Stimulated activated effector memory CD8-positive, alpha-beta T cell treated with anti-CD3 and anti-CD28 coated beads, Interleukin-12 subunit alpha, Interleukin-12 subunit beta, amount 100 ng/mL, for 72 hours (primary cell): ENCODE measurements around the gene RPL10A.
"Not testable (repeated sequence)": the region's sequence is repeated elsewhere in the genome, so short reads cannot be mapped to it uniquely, and the experiment has no call there.

Experiments used
- ATAC-seq: fragments of 150-1000 bp; cut with Tn5 transposase; 2 replicates; pipeline ENCODE4 v1.10.0; 2021
- DNase-seq, 2 donors: peaks; one replicate each; pipeline ENCODE4 v3.0.0; 2021 to 2022; ENCODE audit warnings: low spot score in 2 of 2
- H3K27ac Mint-ChIP-seq: one replicate; pipeline ENCODE4 v1.8.0; 2022; ENCODE audit warnings: mild to moderate bottlenecking, mixed read lengths
- H3K36me3 Mint-ChIP-seq: one replicate; pipeline ENCODE4 v1.8.0; 2022; ENCODE audit warnings: mild to moderate bottlenecking, mixed read lengths
- H3K4me1 Mint-ChIP-seq: one replicate; pipeline ENCODE4 v1.8.0; 2022; ENCODE audit warnings: mixed read lengths
- H3K4me3 Mint-ChIP-seq: one replicate; pipeline ENCODE4 v1.8.0; 2022; ENCODE audit warnings: mild to moderate bottlenecking, mixed read lengths
- H3K9me3 Mint-ChIP-seq: one replicate; pipeline ENCODE4 v1.8.0; 2022; ENCODE audit warnings: mixed read lengths

The RPL10A gene

GRCh38 chr6:35503534-35503933 is 35.3 kb downstream of the RPL10A start:
- no peak overlapping the region for H3K27ac Mint-ChIP-seq
- H3K4me1 Mint-ChIP-seq = peaks cover 5% of the 10 kb centered on the region
- H3K36me3 Mint-ChIP-seq = peaks cover 4% of the 10 kb centered on the region
- ATAC-seq (no peak), DNase-seq (no peak)
- H3K9me3 Mint-ChIP-seq = no peaks in the 10 kb centered on the region
- H3K4me3 Mint-ChIP-seq = no peak overlapping the region

GRCh38 chr6:35505999-35506412 is 37.8 kb downstream of the RPL10A start:
- Mint-ChIP-seq H3K4me3 (no peak overlapping the region), H3K36me3 (no peaks in the 10 kb centered on the region), H3K9me3 (no peaks in the 10 kb centered on the region), H3K4me1 (no peaks in the 10 kb centered on the region), H3K27ac (no peak overlapping the region)
- ATAC-seq = no peak
- DNase-seq = no peak

DNA sequence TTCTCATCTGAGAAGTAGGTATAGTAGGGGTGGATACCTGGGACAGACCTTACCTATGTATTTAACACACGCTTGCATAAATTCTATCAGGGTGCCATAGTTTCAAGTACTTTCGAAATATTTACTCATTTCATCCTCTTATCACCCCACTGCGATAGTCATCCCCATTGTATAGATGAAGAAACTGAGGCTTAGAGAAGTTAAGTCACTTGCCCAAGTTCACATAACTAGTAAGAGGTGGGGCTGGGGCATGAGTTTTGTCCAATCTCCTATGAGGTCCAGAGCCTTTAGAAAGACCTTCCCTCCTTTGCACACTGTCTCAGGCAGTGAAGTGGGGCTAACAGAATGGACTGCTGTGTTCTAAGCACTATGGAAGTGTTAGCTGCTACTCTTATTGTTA is 38.3 kb downstream of the RPL10A start:
- Mint-ChIP-seq H3K4me1 (no peaks in the 10 kb centered on the region), H3K4me3 (no peak overlapping the region)

GRCh38 chr6:35507221-35507620 is 39.0 kb downstream of the RPL10A start:
- ATAC-seq = no peak

More for the DNA sequence above, 38.3 kb downstream of the RPL10A start:
- no peaks in the 10 kb centered on the region for H3K9me3 Mint-ChIP-seq
- no peak for DNase-seq
- no peak overlapping the region for H3K27ac Mint-ChIP-seq
- ATAC-seq = no peak
- no peaks in the 10 kb centered on the region for H3K36me3 Mint-ChIP-seq

GRCh38 chr6:35508027-35508426 is 39.8 kb downstream of the RPL10A start:
- Mint-ChIP-seq H3K4me3 (no peak overlapping the region), H3K27ac (no peak overlapping the region), H3K36me3 (no peaks in the 10 kb centered on the region), H3K9me3 (no peaks in the 10 kb centered on the region), H3K4me1 (no peaks in the 10 kb centered on the region)
- DNase-seq = no peak
- ATAC-seq = no peak

More at GRCh38 chr6:35507221-35507620, 39.0 kb downstream of the RPL10A start:
- no peak overlapping the region for H3K27ac Mint-ChIP-seq
- H3K4me3 Mint-ChIP-seq = no peak overlapping the region
- H3K9me3 Mint-ChIP-seq = no peaks in the 10 kb centered on the region
- DNase-seq = no peak
- H3K36me3 Mint-ChIP-seq = no peaks in the 10 kb centered on the region
- H3K4me1 Mint-ChIP-seq = no peaks in the 10 kb centered on the region

DNA sequence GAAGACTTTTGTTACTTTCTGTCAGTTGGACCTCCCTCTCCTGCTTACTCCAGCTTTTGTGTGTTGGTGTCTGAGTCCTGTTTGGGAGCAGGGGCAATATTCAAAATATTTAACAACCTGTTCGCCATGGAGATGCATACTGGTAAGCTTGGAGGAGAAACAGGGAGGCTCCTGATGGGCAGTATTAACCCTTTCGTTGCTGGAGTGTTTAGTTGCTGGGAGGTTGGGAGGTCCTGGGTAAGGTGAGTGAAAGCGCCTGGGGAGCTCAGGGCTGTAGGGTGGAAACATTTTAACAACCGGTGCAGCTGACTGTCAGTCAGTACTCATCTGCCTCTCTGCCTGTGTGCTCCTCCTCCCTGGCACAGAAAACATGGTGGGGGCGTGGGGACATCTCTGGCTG is 40.3 kb downstream of the RPL10A start:
- no peaks in the 10 kb centered on the region for H3K36me3 Mint-ChIP-seq
- no peak overlapping the region for H3K27ac Mint-ChIP-seq
- H3K4me3 Mint-ChIP-seq = no peak overlapping the region
- no peaks in the 10 kb centered on the region for H3K4me1 Mint-ChIP-seq
- no peaks in the 10 kb centered on the region for H3K9me3 Mint-ChIP-seq
- DNase-seq (no peak), ATAC-seq (no peak)

DNA sequence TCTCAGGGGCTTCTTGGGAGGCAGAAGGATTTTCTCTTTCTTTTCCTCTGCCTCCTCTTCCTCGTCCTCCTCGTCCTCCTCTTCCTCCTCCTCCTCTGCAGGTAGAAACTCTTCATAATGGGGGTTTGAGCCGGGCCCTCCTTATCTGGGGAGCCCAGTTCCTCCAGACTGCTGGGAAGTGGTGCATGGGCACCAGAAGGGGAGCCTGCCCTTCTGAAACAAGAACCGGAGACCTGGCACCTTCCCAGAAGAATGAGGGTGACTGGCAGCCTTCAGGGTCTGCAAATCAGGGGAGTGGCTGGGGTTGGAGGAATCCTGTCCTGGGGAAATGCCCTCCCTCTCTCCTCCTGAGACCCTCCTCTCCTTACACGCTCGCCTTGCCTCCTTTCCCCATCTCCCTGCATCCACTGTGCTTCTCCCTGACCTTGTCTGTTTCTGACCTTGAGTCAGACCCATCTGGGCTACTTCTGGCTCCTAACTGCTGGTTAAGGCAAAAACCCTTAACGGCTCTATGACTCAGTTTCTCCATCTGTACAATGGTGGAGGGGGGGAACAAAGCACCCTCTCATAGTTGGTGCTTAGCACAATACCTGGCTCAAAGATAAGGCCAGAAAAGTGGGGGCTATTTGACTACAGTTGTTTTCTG is 42.8 kb downstream of the RPL10A start:
- Mint-ChIP-seq H3K27ac (peak overlapping the region; percentile 60), H3K36me3 (no peaks in the 10 kb centered on the region), H3K4me1 (no peaks in the 10 kb centered on the region), H3K4me3 (no peak overlapping the region), H3K9me3 (no peaks in the 10 kb centered on the region)
- DNase-seq (no peak), ATAC-seq (no peak)

DNA sequence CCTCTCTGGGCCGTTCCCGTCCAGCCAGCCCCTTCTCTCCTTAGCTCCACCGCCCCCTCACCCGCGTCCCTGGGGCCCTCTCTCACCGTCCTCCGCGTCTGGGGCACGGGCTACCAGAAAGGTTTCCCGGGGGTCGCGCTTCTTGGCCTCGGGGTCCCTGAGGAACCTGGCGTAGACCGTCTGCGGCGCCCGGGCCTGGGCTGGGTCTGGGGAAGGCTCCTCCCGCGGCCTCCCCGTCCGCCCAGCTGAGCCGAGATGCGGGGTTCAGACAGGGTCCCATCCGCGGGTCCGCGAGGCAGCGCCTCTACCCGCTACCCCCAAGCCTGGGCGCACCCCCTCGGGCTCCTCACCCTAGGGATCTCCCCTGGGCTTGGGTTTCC is 43.4 kb downstream of the RPL10A start:
- DNase-seq = no peak
- H3K27ac Mint-ChIP-seq = peak overlapping the region; percentile 60
- H3K4me1 Mint-ChIP-seq = no peaks in the 10 kb centered on the region
- H3K4me3 Mint-ChIP-seq = no peak overlapping the region
- H3K36me3 Mint-ChIP-seq = no peaks in the 10 kb centered on the region
- H3K9me3 Mint-ChIP-seq = no peaks in the 10 kb centered on the region
- no peak for ATAC-seq

GRCh38 chr6:35512006-35512405 is 43.8 kb downstream of the RPL10A start:
- no peak for DNase-seq
- Mint-ChIP-seq H3K4me3 (no peak overlapping the region), H3K36me3 (no peaks in the 10 kb centered on the region), H3K4me1 (no peaks in the 10 kb centered on the region), H3K27ac (no peak overlapping the region), H3K9me3 (no peaks in the 10 kb centered on the region)
- ATAC-seq = no peak

- no peak for ATAC-seq
- H3K4me1 Mint-ChIP-seq = no peaks in the 10 kb centered on the region
- H3K27ac Mint-ChIP-seq = no peak within 1 kb of the TSS
- H3K9me3 Mint-ChIP-seq = no peaks in the 10 kb centered on the region
- H3K36me3 Mint-ChIP-seq = no peaks in the 10 kb centered on the region
- no peak within 1 kb of the TSS for H3K4me3 Mint-ChIP-seq
- no peak for DNase-seq
These were observed 44.5 kb downstream of the RPL10A start, which contains the start of gene TULP1 for GRCh38 chr6:35512740-35513139. TSS of gene TULP1 (minus strand) at chr6:35512896. CDS start at chr6:35512858, 38 bp downstream.

- Mint-ChIP-seq H3K36me3 (no peaks in the 10 kb centered on the region), H3K4me3 (no peak overlapping the region), H3K4me1 (no peaks in the 10 kb centered on the region), H3K27ac (no peak overlapping the region), H3K9me3 (no peaks in the 10 kb centered on the region)
- no peak for ATAC-seq
- no peak for DNase-seq
These were observed 46.4 kb downstream of the RPL10A start for GRCh38 chr6:35514587-35514986.

DNA sequence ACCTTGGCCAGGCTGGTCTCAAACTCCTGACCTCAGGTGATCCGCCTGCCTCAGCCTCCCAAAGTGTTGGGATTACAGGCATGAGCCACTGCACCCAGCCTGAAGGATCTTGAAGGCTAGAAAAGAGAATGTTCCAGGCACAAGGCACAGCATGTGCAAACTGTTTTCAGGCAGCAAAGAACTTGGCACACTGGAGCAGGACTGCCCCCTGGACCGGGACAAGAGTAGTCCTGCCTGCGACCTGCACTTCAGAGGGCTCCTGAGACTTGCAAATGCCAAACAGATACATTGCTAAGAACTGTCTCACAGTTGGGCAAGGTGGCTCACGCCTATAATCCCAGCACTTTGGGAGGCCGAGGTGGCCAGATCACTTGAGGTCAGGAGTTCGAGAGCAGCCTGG is 47.7 kb downstream of the RPL10A start:
- H3K27ac Mint-ChIP-seq, H3K4me1 Mint-ChIP-seq, H3K36me3 Mint-ChIP-seq, H3K9me3 Mint-ChIP-seq, DNase-seq, ATAC-seq, H3K4me3 Mint-ChIP-seq: not testable (repeated sequence)

- Mint-ChIP-seq H3K4me3 (no peak overlapping the region), H3K27ac (no peak overlapping the region), H3K9me3 (no peaks in the 10 kb centered on the region), H3K36me3 (no peaks in the 10 kb centered on the region), H3K4me1 (peaks cover 9% of the 10 kb centered on the region)
- no peak for DNase-seq
- ATAC-seq = no peak
These were observed 48.5 kb downstream of the RPL10A start for GRCh38 chr6:35516712-35517111.

DNA sequence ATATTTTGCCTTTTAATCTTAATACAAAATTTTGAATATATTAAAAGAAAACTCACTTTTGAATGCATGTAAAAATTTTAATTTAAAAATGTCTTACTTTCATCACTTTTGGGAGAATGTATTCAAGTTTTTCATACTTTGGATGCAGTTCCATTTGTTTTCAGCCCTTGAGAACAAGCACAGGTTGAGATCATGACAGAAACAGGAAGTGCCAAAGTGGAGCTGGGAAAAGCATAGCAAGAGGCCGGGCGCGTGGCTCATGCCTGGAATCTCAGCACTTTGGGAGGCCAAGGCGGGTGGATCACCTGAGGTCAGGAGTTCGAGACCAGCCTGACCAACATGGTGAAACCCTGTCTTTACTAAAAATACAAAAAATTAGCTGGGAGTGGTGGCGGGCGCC is 49.8 kb downstream of the RPL10A start:
- H3K4me1 Mint-ChIP-seq = peaks cover 22% of the 10 kb centered on the region
- H3K27ac Mint-ChIP-seq, H3K9me3 Mint-ChIP-seq, ATAC-seq, H3K36me3 Mint-ChIP-seq, H3K4me3 Mint-ChIP-seq, DNase-seq: not testable (repeated sequence)

- Mint-ChIP-seq H3K4me1 (peaks cover 29% of the 10 kb centered on the region), H3K4me3 (no peak overlapping the region), H3K36me3 (peaks cover 5% of the 10 kb centered on the region), H3K9me3 (no peaks in the 10 kb centered on the region), H3K27ac (no peak overlapping the region)
- DNase-seq = no peak
- no peak for ATAC-seq
These were observed 50.5 kb downstream of the RPL10A start for GRCh38 chr6:35518566-35519312.

GRCh38 chr6:35519313-35520015 is 51.3 kb downstream of the RPL10A start:
- H3K27ac Mint-ChIP-seq = peak overlapping the region; percentile 74
- H3K4me1 Mint-ChIP-seq = peaks cover 36% of the 10 kb centered on the region
- no peaks in the 10 kb centered on the region for H3K9me3 Mint-ChIP-seq
- ATAC-seq = no peak
- no peak overlapping the region for H3K4me3 Mint-ChIP-seq
- DNase-seq = no peak
- peaks cover 5% of the 10 kb centered on the region for H3K36me3 Mint-ChIP-seq
